K562 (cell line): ENCODE data around the gene MIF. TPM values are rescaled to one million over a fixed set of nuclear protein-coding genes. Genes with fewer than 3 reads are reported as not detected.

ENCODE experiments used
- ATAC-seq: fragments of 200-7000 bp; cut with Tn5 transposase; 3 replicates; pipeline ENCODE4 v1.9.1; 2020; ENCODE audit warnings: moderate library complexity
- BruUV-seq: library from RNA; stranded (reverse); fragments of 400-500 nt; replicated peaks from 2 replicates; lab custom pipeline; 2021; lab: Mats Ljungman, UMichigan
- CTCF ChIA-PET: fragments of 300-600 bp; formaldehyde crosslinking; extraction: SDS; loops from one replicate; lab custom pipeline; 2021; ENCODE audit warnings: low intra/inter-chr PET ratio; lab: Yijun Ruan, JAX
- POLR2A ChIA-PET: fragments of 300-600, 350-650 bp; sonication (Branson Sonifier 250); formaldehyde crosslinking; extraction: SDS; loops from one replicate; lab custom pipeline; 2021; ENCODE audit warnings: antibody characterized with exemption, inconsistent platforms; lab: Yijun Ruan, JAX
- DNase-seq, 4 experiments: peaks; one replicate each; pipeline versions ENCODE4 v3.0.0 to v3.0.0-alpha.2; 2011 to 2018; ENCODE audit warnings: low spot score in 3 of 4, mixed read lengths in 3 of 4; ENCODE audit errors: extremely low read depth in 1 of 4
- FAIRE-seq: peaks from 2 replicates; lab custom pipeline; 2011; peaks lifted over from hg19 to GRCh38; lab: Jason Lieb, UNC
- H2AFZ ChIP-seq: 2 replicates; pipeline ENCODE4 v1.6.0; 2011; ENCODE audit warnings: low read depth, low read length, control low read depth, inconsistent platforms
- H3K27ac ChIP-seq: fragments of 200-600 bp; 3 replicates; pipeline ENCODE4 v1.8.0; 2011; ENCODE audit warnings: low read depth, mild to moderate bottlenecking, control low read depth, inconsistent platforms, low read length, moderate library complexity, mixed read lengths; ENCODE audit errors: extremely low read depth
- H3K27me3 ChIP-seq, 2 experiments: fragments of 300-600 bp in 1 of 2; 2 replicates in 1 of 2; 3 replicates in 1 of 2; pipeline versions ENCODE4 v1.6.0 to v1.8.0; 2011; ENCODE audit warnings: inconsistent platforms in 2 of 2, low read length in 2 of 2, mild to moderate bottlenecking in 1 of 2, mixed read lengths in 1 of 2, moderate library complexity in 1 of 2; ENCODE audit not compliant: control insufficient read depth in 2 of 2, insufficient read depth in 2 of 2
- H3K36me3 ChIP-seq: fragments of 300-600 bp; 3 replicates; pipeline ENCODE4 v1.8.0; 2011; ENCODE audit warnings: mild to moderate bottlenecking, low read length, inconsistent platforms; ENCODE audit not compliant: control insufficient read depth, insufficient read depth
- H3K4me1 ChIP-seq, 2 experiments: fragments of 200-600 bp in 1 of 2; replicated peaks in 1 of 2; 2 replicates in 1 of 2; 3 replicates in 1 of 2; pipeline versions ENCODE4 v1.5.1 to v1.8.0; 2011; ENCODE audit warnings: inconsistent platforms in 2 of 2, low read length in 2 of 2, mild to moderate bottlenecking in 1 of 2, mixed read lengths in 1 of 2, moderate library complexity in 1 of 2; ENCODE audit not compliant: control insufficient read depth in 2 of 2, insufficient read depth in 2 of 2
- H3K4me2 ChIP-seq: 2 replicates; pipeline ENCODE4 v1.6.1; 2011; ENCODE audit warnings: low read length, control low read depth, inconsistent platforms, mixed read lengths; ENCODE audit not compliant: insufficient read depth
- H3K4me3 ChIP-seq: fragments of 200-600 bp; sonication (generic), shearing (Covaris generic); 2 replicates; pipeline ENCODE4 v1.5.1; 2016; ENCODE audit warnings: control low read depth, inconsistent platforms
- H3K79me2 ChIP-seq: fragments of 200-600 bp; 3 replicates; pipeline ENCODE4 v1.8.0; 2011; ENCODE audit warnings: low read length, inconsistent platforms; ENCODE audit not compliant: control insufficient read depth, insufficient read depth
- H3K9ac ChIP-seq, 2 experiments: 2 replicates each; pipeline versions ENCODE4 v1.6.0 to v1.6.1; 2011; ENCODE audit warnings: low read depth in 2 of 2, low read length in 2 of 2, control low read depth in 1 of 2, inconsistent platforms in 1 of 2, mild to moderate bottlenecking in 1 of 2, mixed read lengths in 1 of 2; ENCODE audit not compliant: insufficient read depth in 1 of 2
- H3K9me1 ChIP-seq: one replicate; pipeline ENCODE4 v1.6.0; 2011; ENCODE audit warnings: inconsistent platforms, mild to moderate bottlenecking, low read length, moderate library complexity; ENCODE audit not compliant: control insufficient read depth, insufficient read depth
- H3K9me3 ChIP-seq: replicated peaks from 2 replicates; pipeline ENCODE4 v1.5.1; 2011; ENCODE audit warnings: low read depth, low read length, inconsistent platforms; ENCODE audit not compliant: control insufficient read depth, insufficient read depth
- H4K20me1 ChIP-seq: replicated peaks from 2 replicates; pipeline ENCODE4 v1.6.1; 2011; ENCODE audit warnings: low read length, inconsistent platforms, mixed read lengths; ENCODE audit not compliant: control insufficient read depth, insufficient read depth
- DNMT1 ChIP-seq: fragments of 450-650 bp; IDR thresholded peaks from 2 replicates; pipeline ENCODE4 v1.6.1; 2016; ENCODE audit warnings: antibody characterized with exemption, mild to moderate bottlenecking
- HLTF ChIP-seq: fragments of 450-650 bp; IDR thresholded peaks from 2 replicates; pipeline ENCODE4 v1.6.1; 2016
- MAX ChIP-seq: sonication (generic); formaldehyde crosslinking; IDR thresholded peaks from 2 replicates; pipeline ENCODE4 v1.9.0; 2022; ENCODE audit warnings: mild to moderate bottlenecking, missing genetic modification reagents
- MEIS2 ChIP-seq: fragments of 450-650 bp; IDR thresholded peaks from 2 replicates; pipeline ENCODE4 v1.6.1; 2014; ENCODE audit warnings: mild to moderate bottlenecking; ENCODE audit not compliant: partially characterized antibody
- PBX2 ChIP-seq, 2 experiments: IDR thresholded peaks in 1 of 2; conservative IDR thresholded peaks in 1 of 2; 2 replicates each; pipeline ENCODE4 v1.6.1; 2016; ENCODE audit warnings: low read depth in 2 of 2, mild to moderate bottlenecking in 1 of 2, missing compliant biosample characterization in 1 of 2, missing genetic modification characterization in 1 of 2, moderate library complexity in 1 of 2
- PHF21A ChIP-seq: fragments of 450-650 bp; IDR thresholded peaks from 2 replicates; pipeline ENCODE4 v1.6.1; 2017; ENCODE audit warnings: low read depth, borderline replicate concordance
- PKNOX1 ChIP-seq: fragments of 450-650 bp; IDR thresholded peaks from 2 replicates; pipeline ENCODE4 v1.6.1; 2016
- RBM34 ChIP-seq: fragments of 200-400 bp; formaldehyde crosslinking; IDR thresholded peaks from 2 replicates; pipeline ENCODE4 v1.6.1; 2018; ENCODE audit warnings: low read length, borderline replicate concordance; ENCODE audit not compliant: insufficient read depth
- WGBS: fragments of 100-300 bp; shearing (Covaris generic); methylation state at CpG from one replicate; pipeline ENCODE4 v1.1.6; 2016; ENCODE audit warnings: low coverage, mixed read lengths; ENCODE audit not compliant: insufficient coverage; ENCODE audit errors: missing lambda C conversion rate; 5-methylcytosine and 5-hydroxymethylcytosine counted together
- in situ Hi-C: fragments of 300-500 bp; cut with MboI; formaldehyde crosslinking; loops from 4 replicates; pipeline ENCODE4 v1.15.0; 2018; ENCODE audit warnings: inconsistent platforms, mixed read lengths
- intact Hi-C: fragments of 100-400 bp; cut with micrococcal nuclease; formaldehyde crosslinking; loops from 2 replicates; pipeline ENCODE4 v1.14.2; 2022
- polyA plus RNA-seq, 8 experiments: library from polyadenylated mRNA; depleted of rRNA in 4 of 8; stranded (reverse) in 5 of 8; unstranded in 3 of 8; fragments of >200 nt; fragmentation: Nextera tagmentation in 2 of 8; fragmentation: Illumina TruSeq in 1 of 8; extraction: Ambion mirVana in 2 of 8; extraction: Trizol in 1 of 8; gene quantifications; 2 replicates each; pipeline versions ENCODE4 v1.2.1 to v1.2.3, GENCODE V29; 2011 to 2014; ENCODE audit warnings: inconsistent platforms in 1 of 8, missing spikeins in 1 of 8
- total RNA-seq, 7 experiments: library from RNA; depleted of rRNA in 6 of 7; stranded (reverse); fragments of >200 nt in 6 of 7; fragmentation: Illumina TruSeq in 2 of 7; extraction: Trizol in 2 of 7; gene quantifications; 2 replicates each; pipeline versions ENCODE4 v1.2.1 to v1.2.3, GENCODE V29; 2011 to 2021; ENCODE audit warnings: low replicate concordance in 1 of 7

The MIF gene
- total and polyA plus RNA-seq, 9 of the 15 experiments (the other 6 are each of a cell fraction or from before 2014, with no cell fraction given): 7.4 to 666 (median 193) TPM

- TF ChIP-seq DNMT1 (no peak), MAX (CRISPR knock-in tag) (no peak), HLTF (no peak), RBM34 (no peak)
- TF ChIP-seq, all 486 proteins: peak for 0
Measured at GRCh38 chr22:23908587-23909205, 14.5 kb downstream of the MIF start (continued).

- CTCF ChIA-PET: no interaction called here
- intact Hi-C loops (no loop called here), in situ Hi-C loops (no loop called here)
- H3K9me3 ChIP-seq: no peaks in the 10 kb centered on the region
- WGBS: 49% methylated on average over 6 of the region's 6 CpGs
- ATAC-seq (no peak), DNase-seq (no peak), FAIRE-seq (no peak)
- BruUV-seq: no TSS peak
- no peak overlapping the region for H3K4me3 ChIP-seq
- H3K9ac ChIP-seq: no peak overlapping the region
- no peaks in the 10 kb centered on the region for H3K27me3 ChIP-seq
- H3K4me1 ChIP-seq: peaks cover 0 to 4% of the 10 kb centered on the region in 2 experiments; a peak in 2 of 5 replicates
- H3K27ac ChIP-seq: no peak overlapping the region
- TF ChIP-seq PBX2 (CRISPR knock-in tag; IDR thresholded peaks at IDR 0.05; ENCODE audit: low read depth) (no peak), PBX2 (tag; conservative IDR thresholded peaks at IDR 0.05; ENCODE audit: low read depth) (0 out of 2 replicates have a peak, but pooled peaks have one; percentile 36), PHF21A (no peak), MEIS2 (peak; percentile 40), PKNOX1 (peak; percentile 57; the same call in 1 of the 2 replicates)
- H4K20me1 ChIP-seq: no peaks in the 10 kb centered on the region
- POLR2A ChIA-PET: interaction anchor here (0.7 to 1.3 kb wide), 2 partner anchors 13 to 398 kb away, joined by 3 read pairs; no protein-coding TSS in a partner anchor
- no peaks in the 10 kb centered on the region; the same call in 2 of the 3 replicates for H3K79me2 ChIP-seq
- no peaks in the 10 kb centered on the region for H3K9me1 ChIP-seq
- H2AFZ ChIP-seq: no peak overlapping the region
- no peak overlapping the region for H3K4me2 ChIP-seq
- H3K36me3 ChIP-seq: peaks cover 6% of the 10 kb centered on the region; the same call in 1 of the 3 replicates
Measured at GRCh38 chr22:23909296-23909898, 15.2 kb downstream of the MIF start.
